Activated CD4-positive, CD25-positive, alpha-beta regulatory T cell treated with anti-CD3 and anti-CD28 coated beads, Interleukin-2, amount 50 U/mL, for 72 hours (primary cell): Measurements from ENCODE around the gene KRTAP4-6.
"Not testable (repeated sequence)": the region's sequence is repeated elsewhere in the genome, so short reads cannot be mapped to it uniquely, and the experiment has no call there.

Experiments
- DNase-seq: peaks from one replicate; pipeline ENCODE4 v3.0.0; 2021

The KRTAP4-6 gene

GRCh38 chr17:41104386-41105038, 35.8 kb downstream of the KRTAP4-6 start:
- not testable (repeated sequence) for DNase-seq

GRCh38 chr17:41103896-41104295, 36.4 kb downstream of the KRTAP4-6 start:
- DNase-seq: no peak

- no peak for DNase-seq
Measured at GRCh38 chr17:41101586-41102259, 38.6 kb downstream of the KRTAP4-6 start, which contains the start of gene KRTAP4-16. TSS of gene KRTAP4-16 (minus strand) at chr17:41102209. CDS start at chr17:41102209, 0 bp downstream.

- DNase-seq: not testable (repeated sequence)
Measured at GRCh38 chr17:41099682-41100480, 40.5 kb downstream of the KRTAP4-6 start.

GRCh38 chr17:41098481-41098880, 41.9 kb downstream of the KRTAP4-6 start:
- no peak for DNase-seq

- DNase-seq: no peak
Measured at GRCh38 chr17:41098042-41098441, 42.3 kb downstream of the KRTAP4-6 start, which contains the start of gene KRTAP4-8. TSS of gene KRTAP4-8 (minus strand) at chr17:41098142. CDS start at chr17:41098084, 58 bp downstream.

- no peak for DNase-seq
Measured at GRCh38 chr17:41096055-41096454, 44.3 kb downstream of the KRTAP4-6 start.
